HepG2 (cell line): ENCODE measurements around the gene TUBA4A. TPM values are rescaled to one million over a fixed set of nuclear protein-coding genes. Genes with fewer than 3 reads are reported as not detected.

Experiments used
- DMAP1 ChIP-seq: IDR thresholded peaks from 2 replicates; pipeline ENCODE4 v1.6.1; 2016
- FOXP1 ChIP-seq, 2 experiments: fragments of 450-650 bp in 1 of 2; IDR thresholded peaks; 2 replicates each; pipeline ENCODE4 v1.6.1; 2017 to 2018; ENCODE audit warnings: antibody characterized with exemption in 1 of 2
- JDP2 ChIP-seq: sonication (generic); formaldehyde crosslinking; IDR thresholded peaks from 2 replicates; pipeline ENCODE4 v1.8.1; 2022; ENCODE audit warnings: missing genetic modification reagents, borderline replicate concordance
- MTF2 ChIP-seq: sonication (generic); formaldehyde crosslinking; IDR thresholded peaks from 2 replicates; pipeline ENCODE4 v1.5.0; 2020; ENCODE audit warnings: missing genetic modification reagents, borderline replicate concordance
- NFE2L1 ChIP-seq: sonication (generic); formaldehyde crosslinking; IDR thresholded peaks from 2 replicates; pipeline ENCODE4 v1.4.0; 2020; ENCODE audit warnings: missing genetic modification reagents, mild to moderate bottlenecking, borderline replicate concordance
- NFE2L2 ChIP-seq: fragments of 150-350 bp; IDR thresholded peaks from 2 replicates; pipeline ENCODE4 v1.6.1; 2014; ENCODE audit warnings: low read length
- NR2F6 ChIP-seq, 2 experiments: IDR thresholded peaks; 2 replicates each; pipeline ENCODE4 v1.6.1; 2016; ENCODE audit warnings: antibody characterized with exemption in 1 of 2, mild to moderate bottlenecking in 1 of 2
- NR3C1 ChIP-seq: sonication (generic); formaldehyde crosslinking; IDR thresholded peaks from 2 replicates; pipeline ENCODE4 v1.4.0; 2020; ENCODE audit warnings: missing genetic modification reagents
- PAX8 ChIP-seq: sonication (generic); formaldehyde crosslinking; IDR thresholded peaks from 2 replicates; pipeline ENCODE4 v1.8.0; 2022; ENCODE audit warnings: mild to moderate bottlenecking, missing genetic modification reagents, borderline replicate concordance
- RAD51 ChIP-seq: fragments of 450-650 bp; IDR thresholded peaks from 2 replicates; pipeline ENCODE4 v1.6.1; 2016; ENCODE audit warnings: borderline replicate concordance
- SP1 ChIP-seq, 2 experiments: fragments of 450-650 bp in 1 of 2; sonication (generic) in 1 of 2; formaldehyde crosslinking in 1 of 2; IDR thresholded peaks; 2 replicates each; pipeline versions ENCODE4 v1.4.0 to v1.6.1; 2016 to 2020; ENCODE audit warnings: missing genetic modification reagents in 1 of 2
- TBP ChIP-seq: sonication (generic); formaldehyde crosslinking; IDR thresholded peaks from 2 replicates; pipeline ENCODE4 v1.5.0; 2020; ENCODE audit warnings: missing genetic modification reagents
- ZNF468 ChIP-seq: sonication (generic); formaldehyde crosslinking; IDR thresholded peaks from 2 replicates; pipeline ENCODE4 v1.8.0; 2022; ENCODE audit warnings: mild to moderate bottlenecking, moderate library complexity, missing genetic modification reagents
- ZNF724P ChIP-seq: sonication (generic); formaldehyde crosslinking; IDR thresholded peaks from 2 replicates; pipeline ENCODE4 v1.8.0; 2022; ENCODE audit warnings: missing genetic modification reagents, borderline replicate concordance
- polyA plus RNA-seq, 8 experiments: library from polyadenylated mRNA; depleted of rRNA in 3 of 8; stranded (reverse) in 7 of 8; unstranded in 1 of 8; fragments of >200 nt; fragmentation: Illumina TruSeq in 4 of 8; extraction: Trizol in 4 of 8; gene quantifications; 2 replicates each; pipeline versions ENCODE4 v1.2.1 to v1.2.3, GENCODE V29; 2011 to 2016; ENCODE audit warnings: low read depth in 4 of 8, missing spikeins in 1 of 8, mixed read lengths in 1 of 8; ENCODE audit not compliant: insufficient read depth in 1 of 8
- total RNA-seq, 5 experiments: library from RNA; depleted of rRNA; stranded (reverse); fragments of >200 nt; fragmentation: Illumina TruSeq; extraction: Trizol; gene quantifications; 2 replicates each; pipeline ENCODE4 v1.2.3, GENCODE V29; 2016; ENCODE audit warnings: low read depth in 1 of 5
- TF ChIP-seq, protein P1 (sequence below): sonication (generic); formaldehyde crosslinking; IDR thresholded peaks from 2 replicates; pipeline ENCODE4 v1.5.0; 2020; ENCODE audit warnings: missing genetic modification reagents, mild to moderate bottlenecking, borderline replicate concordance
- TF ChIP-seq, protein P2 (sequence below): sonication (generic); formaldehyde crosslinking; IDR thresholded peaks from 2 replicates; pipeline ENCODE4 v1.8.1; 2023; ENCODE audit warnings: mild to moderate bottlenecking, inconsistent platforms, moderate library complexity, missing genetic modification reagents, borderline replicate concordance
- TF ChIP-seq, protein P3 (sequence below): sonication (generic); formaldehyde crosslinking; IDR thresholded peaks from 2 replicates; pipeline ENCODE4 v1.4.0; 2020; ENCODE audit warnings: mild to moderate bottlenecking, missing genetic modification reagents
- TF ChIP-seq, protein P4 (sequence below): sonication (generic); formaldehyde crosslinking; IDR thresholded peaks from 2 replicates; pipeline ENCODE4 v1.8.0; 2022; ENCODE audit warnings: missing genetic modification reagents, mild to moderate bottlenecking, inconsistent platforms, borderline replicate concordance
- TF ChIP-seq, protein P5 (sequence below): IDR thresholded peaks from 2 replicates; pipeline ENCODE4 v1.4.0; 2020; ENCODE audit warnings: mild to moderate bottlenecking, missing genetic modification reagents

Gene TUBA4A
- total and polyA plus RNA-seq, 2 of the 13 experiments (the other 11 are each of a cell fraction or from before 2014, with no cell fraction given), result 1.3 to 12.7 TPM

DNA sequence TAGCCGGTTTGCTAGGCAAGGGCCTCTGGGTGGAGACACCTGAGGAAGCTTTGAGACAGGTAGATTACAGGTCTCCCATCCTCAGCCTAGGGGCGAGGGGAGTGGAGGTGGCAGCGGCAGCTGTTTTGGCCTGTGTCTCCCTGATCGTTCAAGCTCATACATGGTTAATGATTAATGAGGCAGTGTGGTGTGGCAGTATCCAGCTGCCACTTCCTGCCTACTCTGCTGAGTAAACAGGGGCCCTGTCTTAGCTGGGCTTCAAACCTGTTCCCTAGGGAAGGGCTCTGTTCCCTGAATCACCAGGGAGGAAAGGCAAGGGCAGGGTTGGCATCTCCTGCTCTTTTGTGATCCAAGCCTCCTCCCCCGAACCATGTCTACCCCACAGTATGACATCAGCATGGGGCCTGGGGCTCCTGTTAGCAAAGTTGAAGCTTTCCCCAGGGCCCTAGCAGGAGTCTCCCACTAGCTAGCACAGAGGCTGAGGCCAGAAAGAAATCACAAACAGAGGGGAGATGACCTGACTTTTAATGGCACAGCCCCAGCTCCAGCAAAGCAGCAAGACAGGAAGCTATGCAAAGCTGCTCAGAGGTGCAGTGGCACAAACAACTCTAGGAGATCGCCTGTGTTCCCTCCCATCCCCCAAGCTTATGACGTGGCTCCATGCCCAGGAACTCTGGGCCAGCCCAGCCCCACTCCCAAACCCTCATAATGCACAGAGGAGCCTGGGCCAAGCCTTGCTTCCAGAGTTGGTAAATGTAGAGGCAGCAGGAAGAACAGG is 4.3 kb downstream of the TUBA4A start (continued):
- TF ChIP-seq, protein P1, sequence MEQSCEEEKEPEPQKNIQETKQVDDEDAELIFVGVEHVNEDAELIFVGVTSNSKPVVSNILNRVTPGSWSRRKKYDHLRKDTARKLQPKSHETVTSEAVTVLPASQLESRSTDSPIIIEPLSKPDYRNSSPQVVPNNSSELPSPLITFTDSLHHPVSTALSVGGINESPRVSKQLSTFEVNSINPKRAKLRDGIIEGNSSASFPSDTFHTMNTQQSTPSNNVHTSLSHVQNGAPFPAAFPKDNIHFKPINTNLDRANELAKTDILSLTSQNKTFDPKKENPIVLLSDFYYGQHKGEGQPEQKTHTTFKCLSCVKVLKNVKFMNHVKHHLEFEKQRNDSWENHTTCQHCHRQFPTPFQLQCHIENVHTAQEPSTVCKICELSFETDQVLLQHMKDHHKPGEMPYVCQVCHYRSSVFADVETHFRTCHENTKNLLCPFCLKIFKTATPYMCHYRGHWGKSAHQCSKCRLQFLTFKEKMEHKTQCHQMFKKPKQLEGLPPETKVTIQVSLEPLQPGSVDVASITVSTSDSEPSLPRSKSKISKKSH (CRISPR knock-in tag), result peak; percentile 91; the same call in 1 of the 2 replicates
- TF ChIP-seq TBP (no peak), ZNF468 (CRISPR knock-in tag) (0 out of 2 replicates have a peak, but pooled peaks have one; percentile 50), JDP2 (CRISPR knock-in tag) (no peak), FOXP1 (IDR thresholded peaks at IDR 0.05) (no peak), FOXP1 (CRISPR knock-in tag; IDR thresholded peaks at IDR 0.05) (peak; percentile 82), SP1 (IDR thresholded peaks at IDR 0.05) (no peak), SP1 (CRISPR knock-in tag; IDR thresholded peaks at IDR 0.05) (no peak), NFE2L2 (no peak), PAX8 (0 out of 2 replicates have a peak, but pooled peaks have one; percentile 18), NFE2L1 (CRISPR knock-in tag) (no peak), ZNF724P (peak; percentile 61; the same call in 1 of the 2 replicates), NR3C1 (CRISPR knock-in tag) (no peak), MTF2 (no peak), NR2F6 (IDR thresholded peaks at IDR 0.05) (peak; percentile 28; the same call in 1 of the 2 replicates), NR2F6 (CRISPR knock-in tag; IDR thresholded peaks at IDR 0.05) (peak; percentile 30; the same call in 1 of the 2 replicates), RAD51 (no peak), DMAP1 (peak; percentile 57; the same call in 1 of the 2 replicates)
- TF ChIP-seq, protein P2, sequence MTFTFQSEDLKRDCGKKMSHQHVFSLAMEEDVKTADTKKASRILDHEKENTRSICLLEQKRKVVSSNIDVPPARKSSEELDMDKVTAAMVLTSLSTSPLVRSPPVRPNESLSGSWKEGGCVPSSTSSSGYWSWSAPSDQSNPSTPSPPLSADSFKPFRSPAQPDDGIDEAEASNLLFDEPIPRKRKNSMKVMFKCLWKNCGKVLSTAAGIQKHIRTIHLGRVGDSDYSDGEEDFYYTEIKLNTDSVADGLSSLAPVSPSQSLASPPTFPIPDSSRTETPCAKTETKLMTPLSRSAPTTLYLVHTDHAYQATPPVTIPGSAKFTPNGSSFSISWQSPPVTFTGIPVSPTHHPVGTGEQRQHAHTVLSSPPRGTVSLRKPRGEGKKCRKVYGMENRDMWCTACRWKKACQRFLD (CRISPR knock-in tag), result no peak
- TF ChIP-seq, protein P3, sequence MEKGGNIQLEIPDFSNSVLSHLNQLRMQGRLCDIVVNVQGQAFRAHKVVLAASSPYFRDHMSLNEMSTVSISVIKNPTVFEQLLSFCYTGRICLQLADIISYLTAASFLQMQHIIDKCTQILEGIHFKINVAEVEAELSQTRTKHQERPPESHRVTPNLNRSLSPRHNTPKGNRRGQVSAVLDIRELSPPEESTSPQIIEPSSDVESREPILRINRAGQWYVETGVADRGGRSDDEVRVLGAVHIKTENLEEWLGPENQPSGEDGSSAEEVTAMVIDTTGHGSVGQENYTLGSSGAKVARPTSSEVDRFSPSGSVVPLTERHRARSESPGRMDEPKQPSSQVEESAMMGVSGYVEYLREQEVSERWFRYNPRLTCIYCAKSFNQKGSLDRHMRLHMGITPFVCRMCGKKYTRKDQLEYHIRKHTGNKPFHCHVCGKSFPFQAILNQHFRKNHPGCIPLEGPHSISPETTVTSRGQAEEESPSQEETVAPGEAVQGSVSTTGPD, result no peak
- TF ChIP-seq, protein P4, sequence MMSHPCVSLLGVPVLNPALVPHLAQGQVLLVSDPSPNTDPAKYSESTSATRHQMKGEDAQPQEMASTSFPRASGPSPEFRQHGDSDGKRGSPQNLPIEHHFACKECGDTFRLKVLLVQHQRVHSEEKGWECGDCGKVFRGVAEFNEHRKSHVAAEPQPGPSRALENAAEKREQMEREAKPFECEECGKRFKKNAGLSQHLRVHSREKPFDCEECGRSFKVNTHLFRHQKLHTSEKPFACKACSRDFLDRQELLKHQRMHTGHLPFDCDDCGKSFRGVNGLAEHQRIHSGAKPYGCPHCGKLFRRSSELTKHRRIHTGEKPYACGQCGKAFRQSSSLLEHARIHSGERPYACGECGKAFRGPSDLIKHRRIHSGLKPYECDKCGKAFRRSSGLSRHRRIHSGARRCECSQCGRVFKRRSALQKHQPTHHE (CRISPR knock-in tag), result 0 out of 2 replicates have a peak, but pooled peaks have one; percentile 4
- TF ChIP-seq, protein P5, sequence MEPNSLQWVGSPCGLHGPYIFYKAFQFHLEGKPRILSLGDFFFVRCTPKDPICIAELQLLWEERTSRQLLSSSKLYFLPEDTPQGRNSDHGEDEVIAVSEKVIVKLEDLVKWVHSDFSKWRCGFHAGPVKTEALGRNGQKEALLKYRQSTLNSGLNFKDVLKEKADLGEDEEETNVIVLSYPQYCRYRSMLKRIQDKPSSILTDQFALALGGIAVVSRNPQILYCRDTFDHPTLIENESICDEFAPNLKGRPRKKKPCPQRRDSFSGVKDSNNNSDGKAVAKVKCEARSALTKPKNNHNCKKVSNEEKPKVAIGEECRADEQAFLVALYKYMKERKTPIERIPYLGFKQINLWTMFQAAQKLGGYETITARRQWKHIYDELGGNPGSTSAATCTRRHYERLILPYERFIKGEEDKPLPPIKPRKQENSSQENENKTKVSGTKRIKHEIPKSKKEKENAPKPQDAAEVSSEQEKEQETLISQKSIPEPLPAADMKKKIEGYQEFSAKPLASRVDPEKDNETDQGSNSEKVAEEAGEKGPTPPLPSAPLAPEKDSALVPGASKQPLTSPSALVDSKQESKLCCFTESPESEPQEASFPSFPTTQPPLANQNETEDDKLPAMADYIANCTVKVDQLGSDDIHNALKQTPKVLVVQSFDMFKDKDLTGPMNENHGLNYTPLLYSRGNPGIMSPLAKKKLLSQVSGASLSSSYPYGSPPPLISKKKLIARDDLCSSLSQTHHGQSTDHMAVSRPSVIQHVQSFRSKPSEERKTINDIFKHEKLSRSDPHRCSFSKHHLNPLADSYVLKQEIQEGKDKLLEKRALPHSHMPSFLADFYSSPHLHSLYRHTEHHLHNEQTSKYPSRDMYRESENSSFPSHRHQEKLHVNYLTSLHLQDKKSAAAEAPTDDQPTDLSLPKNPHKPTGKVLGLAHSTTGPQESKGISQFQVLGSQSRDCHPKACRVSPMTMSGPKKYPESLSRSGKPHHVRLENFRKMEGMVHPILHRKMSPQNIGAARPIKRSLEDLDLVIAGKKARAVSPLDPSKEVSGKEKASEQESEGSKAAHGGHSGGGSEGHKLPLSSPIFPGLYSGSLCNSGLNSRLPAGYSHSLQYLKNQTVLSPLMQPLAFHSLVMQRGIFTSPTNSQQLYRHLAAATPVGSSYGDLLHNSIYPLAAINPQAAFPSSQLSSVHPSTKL, result peak; percentile 70
